ENCODE measurements around the gene PLCXD3. TPM values are rescaled to one million over a fixed set of nuclear protein-coding genes. Genes with fewer than 3 reads are reported as not detected.

PLCXD3 gene
- total and polyA plus RNA-seq, 9 donors = 18.7 to 69.5 (median 36.7) TPM

DNA sequence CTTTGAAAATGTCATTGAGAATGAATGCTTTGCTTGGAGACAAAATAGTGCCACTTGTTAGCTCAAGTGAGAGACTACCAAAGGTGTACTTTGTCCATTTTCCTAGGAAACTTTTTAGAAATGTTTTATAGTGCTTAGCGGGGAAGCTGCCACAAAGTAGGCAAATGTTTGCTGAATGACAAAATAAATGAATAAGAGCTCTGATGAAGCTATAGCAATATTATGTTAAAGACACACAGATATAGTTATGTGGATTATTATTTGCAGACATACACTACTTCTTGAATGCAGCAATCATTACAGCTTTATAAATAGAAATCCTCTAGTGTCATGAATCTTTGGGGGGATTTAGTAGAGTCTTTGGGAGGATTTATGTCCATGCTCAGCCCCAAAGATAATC, 204.4 kb downstream of the PLCXD3 start:
- 94 to 100% (median 98%) methylated on average over 1 of the region's 1 CpG for WGBS, 3 donors
- H3K9me3 ChIP-seq = no peaks in the 10 kb centered on the region
- intact Hi-C loops (cut with DNase I) = no loop called here
- no peak overlapping the region for H3K27ac ChIP-seq
- H3K36me3 ChIP-seq = no peaks in the 10 kb centered on the region
- H3K4me1 ChIP-seq (ENCODE audit: insufficient read depth) = no peaks in the 10 kb centered on the region
- H3K27me3 ChIP-seq = peaks cover 2% of the 10 kb centered on the region
- no peak for DNase-seq
- TF ChIP-seq POLR2A (IDR thresholded peaks at IDR 0.05) = no peak
- TF ChIP-seq EP300 (IDR thresholded peaks at IDR 0.05) = no peak
- H3K4me3 ChIP-seq = no peak overlapping the region

GRCh38 chr5:41305056-41305455, 205.3 kb downstream of the PLCXD3 start:
- Histone ChIP-seq H3K27me3 (peaks cover 2% of the 10 kb centered on the region), H3K4me3 (no peak overlapping the region), H3K9me3 (no peaks in the 10 kb centered on the region), H3K36me3 (no peaks in the 10 kb centered on the region), H3K27ac (no peak overlapping the region), H3K4me1 (ENCODE audit: insufficient read depth) (no peaks in the 10 kb centered on the region)
- no peak for DNase-seq
- TF ChIP-seq EP300 (IDR thresholded peaks at IDR 0.05) (no peak), POLR2A (IDR thresholded peaks at IDR 0.05) (no peak)
- TF ChIP-seq, protein P1, sequence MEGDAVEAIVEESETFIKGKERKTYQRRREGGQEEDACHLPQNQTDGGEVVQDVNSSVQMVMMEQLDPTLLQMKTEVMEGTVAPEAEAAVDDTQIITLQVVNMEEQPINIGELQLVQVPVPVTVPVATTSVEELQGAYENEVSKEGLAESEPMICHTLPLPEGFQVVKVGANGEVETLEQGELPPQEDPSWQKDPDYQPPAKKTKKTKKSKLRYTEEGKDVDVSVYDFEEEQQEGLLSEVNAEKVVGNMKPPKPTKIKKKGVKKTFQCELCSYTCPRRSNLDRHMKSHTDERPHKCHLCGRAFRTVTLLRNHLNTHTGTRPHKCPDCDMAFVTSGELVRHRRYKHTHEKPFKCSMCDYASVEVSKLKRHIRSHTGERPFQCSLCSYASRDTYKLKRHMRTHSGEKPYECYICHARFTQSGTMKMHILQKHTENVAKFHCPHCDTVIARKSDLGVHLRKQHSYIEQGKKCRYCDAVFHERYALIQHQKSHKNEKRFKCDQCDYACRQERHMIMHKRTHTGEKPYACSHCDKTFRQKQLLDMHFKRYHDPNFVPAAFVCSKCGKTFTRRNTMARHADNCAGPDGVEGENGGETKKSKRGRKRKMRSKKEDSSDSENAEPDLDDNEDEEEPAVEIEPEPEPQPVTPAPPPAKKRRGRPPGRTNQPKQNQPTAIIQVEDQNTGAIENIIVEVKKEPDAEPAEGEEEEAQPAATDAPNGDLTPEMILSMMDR (IDR thresholded peaks at IDR 0.05) = no peak
- intact Hi-C loops (cut with DNase I) = no loop called here
- WGBS, 3 donors = 95 to 96% (median 95%) methylated on average over 2 of the region's 2 CpGs

GRCh38 chr5:41296066-41296465, 214.3 kb downstream of the PLCXD3 start:
- Histone ChIP-seq H3K36me3 (no peaks in the 10 kb centered on the region), H3K27me3 (no peaks in the 10 kb centered on the region), H3K27ac (no peak overlapping the region), H3K4me3 (no peak overlapping the region), H3K4me1 (ENCODE audit: insufficient read depth) (no peaks in the 10 kb centered on the region), H3K9me3 (no peaks in the 10 kb centered on the region)
- TF ChIP-seq, protein P1 (IDR thresholded peaks at IDR 0.05) = no peak
- TF ChIP-seq POLR2A (IDR thresholded peaks at IDR 0.05) = no peak
- no peak for TF ChIP-seq EP300 (IDR thresholded peaks at IDR 0.05)
- intact Hi-C loops (cut with DNase I) = no loop called here
- WGBS, 3 donors = 95 to 97% (median 96%) methylated on average over 1 of the region's 1 CpG
- DNase-seq = no peak

DNA sequence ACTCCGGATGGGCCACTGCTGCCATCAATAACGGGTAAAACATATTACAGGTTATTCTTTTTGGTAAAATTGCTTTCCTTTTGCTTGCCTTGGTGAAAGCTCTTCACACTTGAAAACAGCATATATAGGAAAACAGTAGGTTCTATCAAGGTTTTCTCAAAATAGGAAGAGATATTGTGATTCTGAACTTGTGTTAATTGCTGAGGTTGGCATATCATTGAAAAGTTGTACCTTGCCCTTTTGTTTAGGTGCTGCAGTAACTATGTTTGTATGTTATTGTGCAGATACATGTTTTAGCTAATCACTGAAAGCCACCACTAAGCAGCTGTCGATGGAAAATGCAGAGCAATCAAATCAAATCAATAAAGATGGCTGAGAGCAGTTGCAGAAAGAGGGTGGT, 219.1 kb downstream of the PLCXD3 start:
- TF ChIP-seq EP300 (IDR thresholded peaks at IDR 0.05) (no peak), POLR2A (IDR thresholded peaks at IDR 0.05) (no peak)
- TF ChIP-seq, protein P1 (IDR thresholded peaks at IDR 0.05) = no peak
- no peaks in the 10 kb centered on the region for H3K4me1 ChIP-seq (ENCODE audit: insufficient read depth)
- no peak overlapping the region for H3K4me3 ChIP-seq
- H3K27me3 ChIP-seq = no peaks in the 10 kb centered on the region
- H3K9me3 ChIP-seq = no peaks in the 10 kb centered on the region
- 91 to 98% (median 91%) methylated on average over 3 of the region's 3 CpGs for WGBS, 3 donors
- intact Hi-C loops (cut with DNase I) = no loop called here
- no peak overlapping the region for H3K27ac ChIP-seq
- no peaks in the 10 kb centered on the region for H3K36me3 ChIP-seq
- DNase-seq = no peak

DNA sequence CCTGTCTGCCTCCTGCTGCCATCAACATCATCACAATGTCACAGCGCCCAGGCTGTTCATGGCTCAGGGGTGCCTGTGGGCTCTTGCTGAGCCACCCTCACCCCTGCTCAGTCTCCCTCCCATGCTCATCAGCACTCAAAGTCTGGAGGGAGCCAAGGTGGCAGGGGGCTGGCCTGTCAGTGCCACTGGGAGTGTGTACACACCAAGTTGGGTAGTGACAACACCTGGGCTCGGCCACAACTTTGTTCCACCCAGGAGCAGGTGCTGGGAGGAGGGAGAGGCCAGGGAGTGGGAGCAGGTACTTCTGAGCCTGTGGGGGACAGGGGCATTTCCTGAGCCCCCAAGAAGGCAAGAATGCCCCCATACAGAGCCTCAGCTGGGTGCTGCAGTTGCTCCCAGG, 219.6 kb downstream of the PLCXD3 start:
- no peaks in the 10 kb centered on the region for H3K27me3 ChIP-seq
- no peaks in the 10 kb centered on the region for H3K4me1 ChIP-seq (ENCODE audit: insufficient read depth)
- WGBS, 3 donors = 90 to 96% (median 94%) methylated on average over 2 of the region's 2 CpGs
- TF ChIP-seq EP300 (IDR thresholded peaks at IDR 0.05) (no peak), POLR2A (IDR thresholded peaks at IDR 0.05) (no peak)
- TF ChIP-seq, protein P1 (IDR thresholded peaks at IDR 0.05) = no peak
- no peak overlapping the region for H3K4me3 ChIP-seq
- no peak overlapping the region for H3K27ac ChIP-seq
- no peak for DNase-seq
- intact Hi-C loops (cut with DNase I) = no loop called here
- no peaks in the 10 kb centered on the region for H3K36me3 ChIP-seq
- H3K9me3 ChIP-seq = no peaks in the 10 kb centered on the region
